ENCODE measurements around the gene CHRNA5.

Gene CHRNA5

GRCh38 chr15:78640527-78641101 is 75.3 kb downstream of the CHRNA5 start:
- DNase-seq = no peak

- DNase-seq = peak; percentile 34
Observed at GRCh38 chr15:78641102-78641748, 75.9 kb downstream of the CHRNA5 start, which contains the start of gene CHRNB4. Gene CHRNB4, minus strand, starts transcription at chr15:78641210. Its CDS starts 77 bp downstream, at chr15:78641133.

GRCh38 chr15:78641749-78642275 is 76.5 kb downstream of the CHRNA5 start:
- peak; percentile 19 for DNase-seq

- DNase-seq = no peak
Observed at GRCh38 chr15:78642331-78642730, 77.0 kb downstream of the CHRNA5 start.
